K562 (cell line): ENCODE data around the gene MYLK4. TPM values are rescaled to one million over a fixed set of nuclear protein-coding genes. Genes with fewer than 3 reads are reported as not detected.

ENCODE experiments used
- CREBBP ChIP-seq: IDR thresholded peaks from one replicate; pipeline ENCODE4 v1.6.1; 2012; ENCODE audit warnings: low read depth, mild to moderate bottlenecking, control low read depth, inconsistent platforms, low read length
- FOSL1 ChIP-seq: fragments of 200-800 bp; sonication (Bioruptor generic); conservative IDR thresholded peaks from 2 replicates; pipeline ENCODE4 v1.6.1; 2016; ENCODE audit warnings: missing genetic modification characterization, missing compliant biosample characterization
- HDAC6 ChIP-seq: IDR thresholded peaks from 2 replicates; pipeline ENCODE4 v1.6.1; 2012; ENCODE audit warnings: low read depth, mild to moderate bottlenecking, control low read depth, inconsistent platforms, low read length, moderate library complexity
- HMGXB4 ChIP-seq: sonication (generic); formaldehyde crosslinking; IDR thresholded peaks from 2 replicates; pipeline ENCODE4 v1.8.1; 2023; ENCODE audit warnings: mild to moderate bottlenecking, missing genetic modification reagents
- ILF3 ChIP-seq: fragments of 450-650 bp; IDR thresholded peaks from 2 replicates; pipeline ENCODE4 v1.6.1; 2018; ENCODE audit warnings: antibody characterized with exemption, mild to moderate bottlenecking, moderate library complexity, borderline replicate concordance
- JUN ChIP-seq, 2 experiments: sonication (generic) in 1 of 2; formaldehyde crosslinking in 1 of 2; IDR thresholded peaks; 2 replicates each; pipeline versions ENCODE4 v1.6.1 to v1.8.0; 2012 to 2022; ENCODE audit warnings: borderline replicate concordance in 2 of 2, mild to moderate bottlenecking in 2 of 2, improper control_type of control experiment in 1 of 2, low read depth in 1 of 2, low read length in 1 of 2, missing genetic modification reagents in 1 of 2
- JUND ChIP-seq, 2 experiments: IDR thresholded peaks; 2 replicates in 1 of 2; 3 replicates in 1 of 2; pipeline ENCODE4 v1.6.1; 2011; ENCODE audit warnings: borderline replicate concordance in 2 of 2, low read depth in 2 of 2, low read length in 2 of 2, improper control_type of control experiment in 1 of 2, missing biosample characterization in 1 of 2, missing genetic modification characterization in 1 of 2, missing genetic modification reagents in 1 of 2
- L3MBTL2 ChIP-seq: fragments of 450-650 bp; IDR thresholded peaks from 2 replicates; pipeline ENCODE4 v1.6.1; 2016; ENCODE audit warnings: mild to moderate bottlenecking, moderate library complexity
- NFE2 ChIP-seq: IDR thresholded peaks from 2 replicates; pipeline ENCODE4 v1.6.1; 2014; ENCODE audit warnings: antibody characterized with exemption, low read depth
- NR2C2 ChIP-seq, 2 experiments: fragments of 200-800 bp in 1 of 2; sonication (Bioruptor generic) in 1 of 2; sonication (generic) in 1 of 2; formaldehyde crosslinking in 1 of 2; IDR thresholded peaks; 2 replicates each; pipeline versions ENCODE4 v1.6.1 to v1.8.0; 2016 to 2022; ENCODE audit warnings: mild to moderate bottlenecking in 1 of 2, missing compliant biosample characterization in 1 of 2, missing genetic modification characterization in 1 of 2, missing genetic modification reagents in 1 of 2
- PCBP1 ChIP-seq: fragments of 200-400 bp; formaldehyde crosslinking; IDR thresholded peaks from 2 replicates; pipeline ENCODE4 v1.6.1; 2018; ENCODE audit warnings: mild to moderate bottlenecking, low read depth, low read length; ENCODE audit not compliant: poor library complexity, severe bottlenecking
- PCBP2 ChIP-seq: fragments of 200-400 bp; formaldehyde crosslinking; IDR thresholded peaks from 2 replicates; pipeline ENCODE4 v1.6.1; 2018; ENCODE audit warnings: low read length, low read depth, mild to moderate bottlenecking, moderate library complexity; ENCODE audit not compliant: poor library complexity, severe bottlenecking
- PHB2 ChIP-seq: fragments of 450-650 bp; IDR thresholded peaks from 2 replicates; pipeline ENCODE4 v1.6.1; 2017; ENCODE audit warnings: low read depth
- POLR3G ChIP-seq: IDR thresholded peaks from 2 replicates; pipeline ENCODE4 v1.6.1; 2011; ENCODE audit not compliant: insufficient read length, insufficient replicate concordance; ENCODE audit errors: extremely low read depth
- SRSF3 ChIP-seq: fragments of 200-400 bp; formaldehyde crosslinking; IDR thresholded peaks from 2 replicates; pipeline ENCODE4 v1.6.1; 2016; ENCODE audit warnings: mild to moderate bottlenecking, low read length, moderate library complexity; ENCODE audit not compliant: insufficient read depth
- UBTF ChIP-seq, 2 experiments: IDR thresholded peaks; 2 replicates each; pipeline ENCODE4 v1.6.1; 2012; ENCODE audit warnings: improper control_type of control experiment in 2 of 2, low read depth in 2 of 2, low read length in 2 of 2, borderline replicate concordance in 1 of 2
- XRCC3 ChIP-seq: fragments of 450-650 bp; IDR thresholded peaks from 2 replicates; pipeline ENCODE4 v1.6.1; 2017; ENCODE audit warnings: mild to moderate bottlenecking, moderate library complexity
- ZNF140 ChIP-seq: fragments of 250-450 bp; sonication (Bioruptor Pico); IDR thresholded peaks from 2 replicates; pipeline ENCODE4 v1.8.0; 2021; ENCODE audit warnings: moderate library complexity, mild to moderate bottlenecking, inconsistent platforms
- polyA plus RNA-seq, 8 experiments: library from polyadenylated mRNA; depleted of rRNA in 4 of 8; stranded (reverse) in 5 of 8; unstranded in 3 of 8; fragments of >200 nt; fragmentation: Nextera tagmentation in 2 of 8; fragmentation: Illumina TruSeq in 1 of 8; extraction: Ambion mirVana in 2 of 8; extraction: Trizol in 1 of 8; gene quantifications; 2 replicates each; pipeline versions ENCODE4 v1.2.1 to v1.2.3, GENCODE V29; 2011 to 2014; ENCODE audit warnings: inconsistent platforms in 1 of 8, missing spikeins in 1 of 8
- total RNA-seq, 7 experiments: library from RNA; depleted of rRNA in 6 of 7; stranded (reverse); fragments of >200 nt in 6 of 7; fragmentation: Illumina TruSeq in 2 of 7; extraction: Trizol in 2 of 7; gene quantifications; 2 replicates each; pipeline versions ENCODE4 v1.2.1 to v1.2.3, GENCODE V29; 2011 to 2021; ENCODE audit warnings: low replicate concordance in 1 of 7
- TF ChIP-seq, protein P1 (sequence below): fragments of 250-450 bp; sonication (Bioruptor Pico); IDR thresholded peaks from 2 replicates; pipeline ENCODE4 v1.8.0; 2021; ENCODE audit warnings: mild to moderate bottlenecking, moderate library complexity
- TF ChIP-seq, protein P2 (sequence below): fragments of 250-450 bp; sonication (Bioruptor Pico); IDR thresholded peaks from 2 replicates; pipeline ENCODE4 v1.8.0; 2022; ENCODE audit warnings: moderate library complexity, mild to moderate bottlenecking, inconsistent platforms

The MYLK4 gene
- total and polyA plus RNA-seq, 9 of the 15 experiments (the other 6 are each of a cell fraction or from before 2014, with no cell fraction given), result 0.01 to 0.15 (median 0.06) TPM

GRCh38 chr6:2630359-2630758 lies 120.4 kb downstream of the MYLK4 start (continued):
- TF ChIP-seq JUND (IDR thresholded peaks at IDR 0.05; ENCODE audit: borderline replicate concordance, low read depth, low read length) (peak; percentile 59; the same call in 1 of the 2 replicates), JUND (tag; IDR thresholded peaks at IDR 0.05; ENCODE audit: borderline replicate concordance, low read depth, low read length) (no peak), NFE2 (no peak), XRCC3 (no peak), L3MBTL2 (no peak), UBTF (IDR thresholded peaks at IDR 0.05; ENCODE audit: borderline replicate concordance in 1 of 2, low read depth in 2 of 2, low read length in 2 of 2) (no peak), ZNF140 (no peak), JUN (IDR thresholded peaks at IDR 0.05; ENCODE audit: borderline replicate concordance, low read depth, low read length) (peak; percentile 71; the same call in 1 of the 2 replicates), JUN (CRISPR knock-in tag; IDR thresholded peaks at IDR 0.05; ENCODE audit: borderline replicate concordance) (no peak), NR2C2 (CRISPR knock-in tag; IDR thresholded peaks at IDR 0.05) (no peak), NR2C2 (tag; IDR thresholded peaks at IDR 0.05) (0 out of 2 replicates have a peak, but pooled peaks have one; percentile 21), SRSF3 (no peak), PCBP2 (no peak), PHB2 (no peak), FOSL1 (tag) (peak; percentile 94), ILF3 (no peak), CREBBP (no peak), HDAC6 (no peak), HMGXB4 (CRISPR knock-in tag) (no peak), POLR3G (no peak), PCBP1 (no peak)
- TF ChIP-seq, protein P1, sequence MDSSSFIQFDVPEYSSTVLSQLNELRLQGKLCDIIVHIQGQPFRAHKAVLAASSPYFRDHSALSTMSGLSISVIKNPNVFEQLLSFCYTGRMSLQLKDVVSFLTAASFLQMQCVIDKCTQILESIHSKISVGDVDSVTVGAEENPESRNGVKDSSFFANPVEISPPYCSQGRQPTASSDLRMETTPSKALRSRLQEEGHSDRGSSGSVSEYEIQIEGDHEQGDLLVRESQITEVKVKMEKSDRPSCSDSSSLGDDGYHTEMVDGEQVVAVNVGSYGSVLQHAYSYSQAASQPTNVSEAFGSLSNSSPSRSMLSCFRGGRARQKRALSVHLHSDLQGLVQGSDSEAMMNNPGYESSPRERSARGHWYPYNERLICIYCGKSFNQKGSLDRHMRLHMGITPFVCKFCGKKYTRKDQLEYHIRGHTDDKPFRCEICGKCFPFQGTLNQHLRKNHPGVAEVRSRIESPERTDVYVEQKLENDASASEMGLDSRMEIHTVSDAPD (CRISPR knock-in tag), result no peak
- TF ChIP-seq, protein P2, sequence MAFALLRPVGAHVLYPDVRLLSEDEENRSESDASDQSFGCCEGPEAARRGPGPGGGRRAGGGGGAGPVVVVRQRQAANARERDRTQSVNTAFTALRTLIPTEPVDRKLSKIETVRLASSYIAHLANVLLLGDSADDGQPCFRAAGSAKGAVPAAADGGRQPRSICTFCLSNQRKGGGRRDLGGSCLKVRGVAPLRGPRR (CRISPR knock-in tag), result no peak
